ENCODE results near the gene SPDEF.

DNA sequence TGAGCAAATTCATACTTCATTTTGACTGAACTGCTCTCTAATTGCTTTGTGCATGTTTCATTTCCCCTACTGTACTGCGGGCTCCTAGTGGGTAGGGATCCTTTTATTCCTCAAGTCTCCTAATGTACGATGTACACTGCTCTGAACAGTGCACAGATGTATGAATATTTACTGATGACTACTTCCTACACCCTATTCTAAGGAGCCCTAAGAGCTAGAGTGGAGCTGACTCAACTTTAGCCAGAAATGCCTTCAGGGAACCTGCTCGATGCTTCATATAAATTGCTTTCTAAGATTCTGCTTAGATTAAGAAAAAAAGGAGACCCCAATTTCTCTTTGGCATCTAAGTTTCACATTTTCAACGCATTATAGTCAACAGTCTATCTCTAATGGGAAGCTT is 47.6 kb upstream of the SPDEF start:
- TF ChIP-seq, protein P1, sequence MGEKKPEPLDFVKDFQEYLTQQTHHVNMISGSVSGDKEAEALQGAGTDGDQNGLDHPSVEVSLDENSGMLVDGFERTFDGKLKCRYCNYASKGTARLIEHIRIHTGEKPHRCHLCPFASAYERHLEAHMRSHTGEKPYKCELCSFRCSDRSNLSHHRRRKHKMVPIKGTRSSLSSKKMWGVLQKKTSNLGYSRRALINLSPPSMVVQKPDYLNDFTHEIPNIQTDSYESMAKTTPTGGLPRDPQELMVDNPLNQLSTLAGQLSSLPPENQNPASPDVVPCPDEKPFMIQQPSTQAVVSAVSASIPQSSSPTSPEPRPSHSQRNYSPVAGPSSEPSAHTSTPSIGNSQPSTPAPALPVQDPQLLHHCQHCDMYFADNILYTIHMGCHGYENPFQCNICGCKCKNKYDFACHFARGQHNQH (CRISPR knock-in tag; IDR thresholded peaks at IDR 0.05), result no peak
- TF ChIP-seq, protein P2, sequence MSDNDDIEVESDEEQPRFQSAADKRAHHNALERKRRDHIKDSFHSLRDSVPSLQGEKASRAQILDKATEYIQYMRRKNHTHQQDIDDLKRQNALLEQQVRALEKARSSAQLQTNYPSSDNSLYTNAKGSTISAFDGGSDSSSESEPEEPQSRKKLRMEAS (IDR thresholded peaks at IDR 0.05), result no peak
- no peak for TF ChIP-seq SP1 (IDR thresholded peaks at IDR 0.05)
- TF ChIP-seq SP1 (CRISPR knock-in tag; IDR thresholded peaks at IDR 0.05), result no peak
- TF ChIP-seq KLF6 (CRISPR knock-in tag; IDR thresholded peaks at IDR 0.05), result no peak

All from HepG2 (cell line).